RWPE1 (cell line): ENCODE measurements around the gene FAM110C.

Source experiments
- CTCF ChIA-PET: fragments of 350-600 bp; sonication (Branson Sonifier 250); formaldehyde crosslinking; extraction: SDS; loops from one replicate; lab custom pipeline; 2021; lab: Yijun Ruan, JAX
- POLR2A ChIA-PET: fragments of 400-600 bp; formaldehyde crosslinking; extraction: SDS; loops from one replicate; lab custom pipeline; 2020; ENCODE audit warnings: antibody characterized with exemption; ENCODE audit not compliant: low non-redundant PET; lab: Yijun Ruan, JAX
- DNase-seq: peaks from one replicate; pipeline ENCODE4 v3.0.0; 2012; ENCODE audit warnings: low spot score
- H3K27ac ChIP-seq: fragments of 450-650 bp; 2 replicates; pipeline ENCODE4 v1.5.1; 2017
- CTCF ChIP-seq: fragments of 450-650 bp; conservative IDR thresholded peaks from 2 replicates; pipeline ENCODE4 v1.5.1; 2017; ENCODE audit warnings: low read depth, mild to moderate bottlenecking

The FAM110C gene

GRCh38 chr2:46471-47345 lies at the start of gene FAM110C:
Gene FAM110C, minus strand, starts transcription at chr2:46505. Its CDS starts 120 bp downstream, at chr2:46385.
- no peak for TF ChIP-seq CTCF
- peak within 1 kb of the TSS; percentile 96 for H3K27ac ChIP-seq
- ChIA-PET POLR2A (no interaction called here), CTCF (interaction anchor here (0.5 to 2.5 kb wide), 3 partner anchors 35 to 120 kb away, joined by 3 to 9 read pairs (median 8); no protein-coding TSS in a partner anchor)
- DNase-seq, result peak; percentile 78

GRCh38 chr2:92326-92725 lies 46.0 kb upstream of the FAM110C start:
- DNase-seq, result no peak
- POLR2A ChIA-PET, result interaction anchor here (0.6 kb wide), 1 partner anchor 21 kb away, joined by 3 read pairs; no protein-coding TSS in a partner anchor
- TF ChIP-seq CTCF, result no peak
- CTCF ChIA-PET, result no interaction called here
- no peak overlapping the region for H3K27ac ChIP-seq

GRCh38 chr2:90645-91312 lies 44.5 kb upstream of the FAM110C start:
- no peak for TF ChIP-seq CTCF
- no peak overlapping the region for H3K27ac ChIP-seq
- DNase-seq, result no peak
- ChIA-PET CTCF (interaction anchor here (1.3 kb wide), 1 partner anchor 18 kb away, joined by 4 read pairs; no protein-coding TSS in a partner anchor), POLR2A (no interaction called here)

GRCh38 chr2:85761-86160 lies 39.5 kb upstream of the FAM110C start:
- no peak for DNase-seq
- CTCF ChIA-PET, result no interaction called here

GRCh38 chr2:84121-84520 lies 37.8 kb upstream of the FAM110C start:
- ChIA-PET POLR2A (no interaction called here), CTCF (interaction anchor here (0.6 to 0.7 kb wide), 2 partner anchors 18 to 865 kb away, joined by 3 read pairs; no protein-coding TSS in a partner anchor)
- TF ChIP-seq CTCF, result no peak
- H3K27ac ChIP-seq, result no peak overlapping the region
- DNase-seq, result no peak

More at GRCh38 chr2:85761-86160, 39.5 kb upstream of the FAM110C start:
- no peak overlapping the region for H3K27ac ChIP-seq
- TF ChIP-seq CTCF, result no peak
- POLR2A ChIA-PET, result no interaction called here
